GM19372 (cell line): Measurements from ENCODE around the gene PIGM.
A peak's percentile ranks its signal among the peaks of the same experiment; 100 is the strongest.
"Not testable (repeated sequence)": the region's sequence is repeated elsewhere in the genome, so short reads cannot be mapped to it uniquely, and the experiment has no call there.

Experiments used
- ATAC-seq: cut with Tn5 transposase; IDR thresholded peaks from one replicate; pipeline ENCODE4 v1.9.1; 2021; ENCODE audit warnings: mild to moderate bottlenecking, low read depth, moderate library complexity; ENCODE audit not compliant: unreplicated experiment

PIGM gene

DNA sequence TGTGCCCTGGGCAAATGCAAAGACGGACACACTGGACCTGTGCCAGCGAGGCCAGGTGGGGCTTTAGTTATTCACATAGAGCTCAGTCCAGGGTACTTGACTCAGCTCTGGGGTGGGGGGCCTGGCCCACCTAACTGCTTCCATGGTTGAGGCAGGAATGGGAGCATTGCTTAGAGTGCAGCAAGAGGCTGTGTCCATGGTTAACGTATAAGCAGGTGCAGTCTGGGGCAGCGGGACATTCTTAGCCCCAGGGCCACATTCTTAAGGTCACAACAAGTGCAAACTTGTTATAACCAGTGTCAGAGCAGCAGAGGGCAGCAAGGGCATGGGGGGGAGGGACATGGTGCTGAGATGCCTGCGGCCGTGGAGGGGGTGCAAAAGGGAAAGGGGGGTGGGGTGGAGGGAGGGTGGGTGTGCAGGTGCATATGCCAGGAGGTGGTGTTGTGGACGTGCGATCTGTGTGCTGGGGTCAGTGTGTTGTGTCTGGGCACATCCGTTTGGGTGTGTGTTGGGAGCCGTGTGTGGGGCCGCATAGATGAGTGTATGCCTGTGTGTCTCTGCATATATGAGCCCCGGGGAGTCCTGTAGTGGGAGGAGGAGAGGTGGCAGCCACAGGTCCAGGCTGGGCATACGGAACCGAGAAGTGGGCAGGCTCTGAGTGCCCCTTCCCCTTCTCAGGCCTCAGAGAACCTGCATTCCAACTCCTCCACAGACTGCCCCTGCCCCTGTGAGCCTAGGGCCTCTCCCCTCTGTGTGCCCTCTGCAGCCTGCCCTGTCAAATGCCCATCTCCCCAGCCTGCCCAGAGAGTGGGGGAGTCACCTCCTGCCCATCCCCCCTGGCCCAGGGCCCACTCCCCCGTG, 29.8 kb upstream of the PIGM start:
- no peak for ATAC-seq

DNA sequence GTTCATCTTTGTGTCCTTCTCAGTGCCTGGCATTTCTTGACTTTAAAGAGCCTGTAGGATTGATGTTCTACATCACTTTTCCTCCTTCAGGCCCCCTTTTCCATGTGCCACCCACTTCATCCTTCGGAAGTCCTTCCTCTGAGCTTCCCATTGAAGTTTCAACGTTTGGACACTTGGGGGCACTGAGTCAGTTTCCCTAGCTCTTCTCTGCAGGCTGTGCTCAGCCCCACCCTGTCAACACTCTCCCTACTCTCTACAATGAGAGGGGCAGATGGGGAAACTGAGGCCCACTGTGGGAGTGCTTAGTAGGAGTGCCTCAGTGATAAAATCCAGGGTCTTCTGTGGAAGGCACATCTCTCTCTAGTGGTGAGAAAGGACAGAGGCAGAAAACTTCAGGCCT, 26.3 kb upstream of the PIGM start:
- ATAC-seq = no peak

DNA sequence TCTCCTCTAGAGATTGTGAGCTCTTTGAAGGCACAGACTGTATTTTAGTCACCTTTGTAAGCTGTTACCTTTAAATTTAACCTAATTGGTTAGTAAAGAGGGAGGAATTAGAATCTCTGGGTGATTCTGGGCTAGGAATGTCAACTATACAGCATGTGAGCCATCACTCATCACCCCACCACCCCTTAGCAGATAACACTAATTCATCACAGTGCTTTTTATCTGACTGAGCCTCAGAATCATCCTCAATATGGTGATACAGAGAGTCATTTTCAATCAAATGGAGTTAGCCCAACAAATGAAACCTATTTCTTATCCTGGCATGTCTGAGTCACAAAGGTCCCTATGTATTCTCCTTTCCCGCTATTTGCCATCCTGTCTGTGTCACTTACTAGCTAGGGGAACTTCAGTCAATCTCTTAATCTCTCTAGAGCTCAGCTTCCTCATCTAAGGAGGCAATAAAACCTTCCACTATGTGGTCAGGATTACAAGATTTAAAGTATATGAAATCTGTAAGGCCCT, 24.9 kb upstream of the PIGM start:
- ATAC-seq = no peak

DNA sequence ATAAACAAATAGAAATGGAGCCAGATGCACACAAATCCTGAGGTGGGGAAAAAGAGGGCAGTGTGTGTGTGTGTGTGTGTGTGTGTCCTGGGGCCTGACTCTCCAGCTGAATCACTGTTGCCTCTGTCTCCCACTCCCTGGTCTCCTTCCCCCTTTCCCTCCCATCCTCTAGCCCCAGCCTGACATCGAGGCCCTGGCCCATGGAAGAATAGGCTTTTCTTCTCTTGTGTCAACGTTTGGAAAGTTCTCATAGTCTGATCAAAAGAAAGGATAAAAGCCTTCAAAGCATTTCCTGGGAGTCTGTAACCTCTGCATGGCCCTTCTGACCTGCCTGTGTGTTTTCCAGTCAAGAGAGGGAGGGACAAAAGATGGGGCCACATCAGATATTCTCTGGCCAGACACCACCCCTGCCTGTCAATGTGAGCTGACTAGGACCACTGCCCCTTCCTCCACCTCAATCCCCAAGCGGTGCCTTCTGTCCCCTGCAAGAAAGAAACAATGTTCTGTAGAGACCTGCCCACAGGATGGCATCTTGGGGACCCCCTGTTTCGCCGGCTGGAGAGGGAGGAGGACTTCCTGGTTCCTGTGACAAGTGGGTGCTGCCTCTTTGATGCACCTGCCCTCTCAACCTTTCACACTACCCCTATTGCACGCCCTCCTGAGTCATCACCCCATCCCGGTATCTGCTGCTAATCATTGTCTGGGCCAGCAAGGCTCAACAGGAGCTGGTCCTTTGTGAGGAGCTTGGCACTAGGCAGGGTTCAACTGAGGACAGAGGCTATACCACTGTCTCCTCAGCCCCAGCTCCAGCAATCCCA, 22.0 kb upstream of the PIGM start:
- ATAC-seq = no peak

DNA sequence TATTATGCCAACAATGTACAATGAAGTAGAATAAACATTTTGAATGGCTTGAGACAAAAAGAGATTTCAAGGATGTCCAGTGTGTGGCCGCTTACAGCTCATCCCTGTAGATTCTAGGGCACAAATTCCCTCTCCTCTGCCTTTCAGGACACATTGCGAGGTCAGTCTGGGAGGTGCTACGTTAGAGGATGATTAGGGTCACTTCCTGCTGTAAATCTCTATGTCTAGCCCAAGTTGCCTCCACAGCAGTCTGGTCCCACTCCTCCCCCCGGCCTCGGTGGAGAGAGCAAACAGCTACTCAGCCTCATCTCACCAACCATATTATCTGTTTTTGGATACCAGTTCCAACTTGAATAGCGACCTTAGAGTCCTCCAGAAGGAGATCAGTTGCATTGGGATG, 21.1 kb upstream of the PIGM start:
- ATAC-seq = no peak

DNA sequence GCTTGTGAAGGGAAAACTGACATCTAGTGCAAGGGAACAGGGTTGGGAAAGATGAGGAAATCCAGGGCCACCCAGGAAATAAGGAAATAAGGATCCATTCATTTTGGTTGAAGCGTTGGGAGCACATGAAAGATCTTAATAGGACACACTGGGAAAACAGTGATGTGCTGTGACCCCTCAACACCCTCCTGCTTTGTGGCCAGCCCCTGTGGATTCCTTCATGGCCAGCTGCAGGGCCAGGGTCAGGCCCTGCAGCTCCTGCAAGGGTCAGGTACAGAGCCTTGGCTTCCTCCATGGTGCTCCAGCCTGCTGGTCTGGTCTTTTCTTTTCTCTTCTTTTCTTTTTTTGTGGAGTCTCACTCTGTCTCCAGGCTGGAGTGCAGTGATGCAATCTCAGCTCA, 18.8 kb upstream of the PIGM start:
- no peak for ATAC-seq

DNA sequence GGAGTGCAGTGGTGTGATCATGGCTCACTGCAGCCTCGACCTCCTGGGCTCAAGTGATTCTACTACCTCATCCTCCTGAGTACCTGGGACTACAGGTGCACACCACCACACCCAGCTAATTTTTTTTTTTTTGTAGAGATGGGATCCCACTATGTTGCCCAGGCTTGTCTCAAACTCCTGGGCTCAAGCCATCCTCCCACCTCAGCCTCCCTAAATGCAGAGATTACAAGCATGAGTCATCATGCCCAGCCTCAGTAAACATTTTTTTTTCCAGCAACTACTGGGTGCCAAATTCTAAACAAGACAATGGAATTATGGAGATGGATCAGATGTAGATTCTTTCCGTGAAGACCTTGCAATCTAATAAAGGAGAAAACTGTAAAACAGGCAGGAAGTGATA, 18.4 kb upstream of the PIGM start:
- not testable (repeated sequence) for ATAC-seq

DNA sequence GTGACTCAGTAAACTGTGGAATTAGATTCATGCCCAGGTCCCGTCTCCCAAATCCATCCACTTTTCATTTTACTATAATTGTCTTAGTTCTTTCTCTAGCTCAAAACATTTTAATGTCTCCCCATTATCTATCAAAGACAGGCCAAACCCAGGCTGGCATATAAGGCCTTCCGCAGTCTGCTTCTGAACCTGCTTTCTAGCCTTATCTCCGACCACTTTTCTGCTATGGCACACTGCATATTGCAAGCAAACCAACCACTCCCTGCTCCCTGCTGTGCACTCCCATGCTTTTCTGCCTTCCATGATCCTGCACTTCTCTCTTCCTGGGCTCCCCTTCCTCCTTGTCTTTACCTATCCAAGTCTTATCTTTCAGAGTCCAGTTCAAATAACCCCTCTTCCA, 17.3 kb upstream of the PIGM start:
- no peak for ATAC-seq

DNA sequence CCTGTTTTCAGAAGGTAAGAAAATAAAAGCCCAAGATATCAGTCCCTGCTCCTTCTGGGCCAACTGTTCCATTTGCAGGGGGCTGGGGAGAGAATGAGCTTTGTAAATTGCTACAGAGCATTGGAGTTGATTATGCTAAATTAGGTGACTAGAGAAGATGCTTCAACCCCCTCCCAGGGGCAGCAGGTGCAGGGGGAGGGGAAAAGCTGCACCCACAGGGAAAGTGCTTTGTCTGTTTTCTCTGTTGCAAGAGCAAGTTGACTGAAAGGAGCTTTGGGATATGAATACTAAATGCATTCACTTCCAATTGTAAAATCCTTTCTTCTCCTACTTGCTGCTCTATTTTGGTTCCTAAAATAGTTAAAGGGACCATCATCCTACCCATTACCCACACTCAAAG, 16.5 kb upstream of the PIGM start:
- ATAC-seq = no peak

DNA sequence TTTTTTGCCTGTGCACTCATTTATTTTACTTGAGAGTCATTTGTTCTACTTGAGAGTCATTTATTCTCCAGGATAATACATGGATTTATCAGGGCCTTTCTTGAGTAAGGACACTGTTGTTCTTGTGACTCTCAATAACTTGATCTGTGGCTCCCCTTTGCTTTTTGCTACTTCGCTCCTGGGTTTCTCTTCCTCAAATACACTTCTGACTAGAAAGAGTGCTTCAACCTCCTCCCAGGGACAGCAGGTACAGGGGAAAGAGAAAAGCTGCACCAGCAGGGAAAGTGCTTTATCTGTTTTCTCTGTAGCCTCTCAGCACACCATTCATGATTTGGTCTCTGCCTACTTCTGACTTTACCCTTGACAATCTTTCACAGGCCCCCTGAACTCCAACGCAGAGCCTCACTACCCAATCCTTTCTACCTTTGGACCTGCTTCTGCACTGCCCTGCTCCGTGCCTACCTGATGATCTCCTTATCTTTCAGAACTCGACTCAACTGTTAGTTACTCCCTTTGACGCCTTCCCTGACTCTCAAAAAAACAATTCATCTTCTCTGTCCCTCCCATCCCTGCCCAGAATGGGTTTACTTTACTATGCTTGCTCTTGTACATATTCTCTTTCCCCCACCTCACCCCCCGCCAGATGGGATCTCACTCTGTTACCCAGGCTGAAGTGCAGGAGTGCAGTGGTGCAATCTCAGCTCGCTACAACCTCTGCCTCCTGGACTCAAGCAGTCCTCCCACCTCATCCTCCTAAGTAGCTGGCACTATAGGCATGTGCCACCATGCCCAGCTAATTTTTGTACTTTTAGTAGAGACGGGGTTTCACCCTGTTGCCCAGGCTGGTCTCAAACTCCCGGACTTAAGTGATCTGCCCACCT, 15.6 kb upstream of the PIGM start:
- peak; percentile 41 for ATAC-seq

DNA sequence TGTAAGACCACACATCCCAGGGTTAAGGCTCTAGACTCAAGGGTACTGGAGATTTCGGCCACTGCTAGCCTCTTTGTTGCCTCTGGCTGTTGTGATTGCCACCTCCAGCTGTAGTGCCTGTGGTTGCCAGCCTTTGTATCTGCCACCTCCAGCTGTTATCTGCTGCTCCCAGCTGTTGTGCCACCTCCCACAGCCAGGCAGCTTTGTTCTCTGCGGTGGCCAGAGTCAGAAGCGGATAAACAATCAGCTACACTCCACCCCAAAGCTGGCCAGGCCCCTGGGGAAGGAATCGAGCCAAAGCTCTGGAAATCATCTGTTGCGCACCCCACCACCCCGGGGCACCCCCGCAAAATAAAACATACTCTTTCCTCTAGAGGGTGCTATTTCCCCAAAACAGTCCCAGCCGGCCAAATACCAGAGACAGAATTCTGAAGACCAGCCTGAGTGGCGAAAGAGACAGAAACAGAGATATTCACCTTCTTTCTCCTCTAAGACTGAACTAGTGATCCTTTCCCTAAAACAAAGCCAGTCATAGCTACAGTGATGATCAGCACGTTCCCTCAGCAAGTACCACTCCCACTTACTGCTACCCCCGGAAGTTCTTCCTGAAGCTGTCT, 14.8 kb upstream of the PIGM start:
- ATAC-seq = peak; percentile 77

DNA sequence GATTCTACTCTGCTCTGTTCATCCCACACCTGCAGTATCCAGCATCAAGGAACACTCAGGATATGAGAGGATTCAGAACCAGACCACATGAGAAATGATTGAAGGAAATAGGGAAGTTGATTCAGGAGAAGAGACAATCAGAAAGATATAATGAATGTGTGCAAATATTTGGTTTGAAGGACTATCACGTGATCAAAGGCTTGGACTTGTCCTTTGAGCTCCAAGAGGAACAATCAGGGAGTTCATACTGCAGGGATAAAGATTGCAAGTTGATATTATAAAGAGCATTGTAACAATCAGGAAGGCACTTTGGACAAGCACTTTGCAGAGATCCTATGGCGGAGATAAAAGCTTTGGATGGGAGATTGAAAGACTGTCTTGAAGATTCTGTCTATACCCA, 13.9 kb upstream of the PIGM start:
- ATAC-seq = no peak

DNA sequence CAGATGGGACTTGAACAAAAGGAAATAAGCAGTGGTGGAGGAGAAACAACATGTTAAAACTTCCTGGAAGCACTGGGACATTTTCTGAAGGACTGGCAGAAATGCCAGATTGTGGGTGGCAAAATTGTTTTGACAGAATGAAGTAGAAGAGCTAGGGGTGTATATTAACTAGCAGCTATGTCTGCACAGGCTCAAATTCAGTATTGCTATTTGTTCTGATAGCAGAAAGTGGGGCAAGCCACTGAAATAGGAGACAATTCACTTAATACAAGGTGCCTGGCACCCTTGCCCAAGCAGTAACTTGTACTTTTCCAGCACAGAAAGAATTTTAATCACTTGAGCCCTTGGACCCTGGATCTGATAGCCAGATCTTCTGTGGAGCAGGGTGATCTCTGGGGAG, 11.8 kb upstream of the PIGM start:
- ATAC-seq = no peak

DNA sequence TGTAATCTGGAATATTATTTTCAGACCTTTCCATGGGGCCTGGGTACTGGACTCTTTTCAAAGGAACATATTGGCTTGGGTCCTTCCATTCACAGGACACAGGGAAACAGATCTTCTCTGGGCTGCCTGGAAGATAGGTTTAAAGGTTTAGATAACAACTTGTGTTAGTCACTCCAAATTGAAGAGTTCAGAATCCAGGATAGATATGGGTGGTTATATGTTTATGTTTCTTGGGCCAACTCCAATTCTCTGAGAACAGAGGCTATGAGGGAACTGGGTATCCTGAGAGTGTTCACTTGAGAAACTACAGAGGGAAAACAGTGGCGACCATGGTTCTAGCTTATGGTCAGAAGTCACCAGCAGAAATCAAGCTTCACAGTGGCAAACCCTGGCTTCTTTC, 8.7 kb upstream of the PIGM start:
- ATAC-seq = no peak

DNA sequence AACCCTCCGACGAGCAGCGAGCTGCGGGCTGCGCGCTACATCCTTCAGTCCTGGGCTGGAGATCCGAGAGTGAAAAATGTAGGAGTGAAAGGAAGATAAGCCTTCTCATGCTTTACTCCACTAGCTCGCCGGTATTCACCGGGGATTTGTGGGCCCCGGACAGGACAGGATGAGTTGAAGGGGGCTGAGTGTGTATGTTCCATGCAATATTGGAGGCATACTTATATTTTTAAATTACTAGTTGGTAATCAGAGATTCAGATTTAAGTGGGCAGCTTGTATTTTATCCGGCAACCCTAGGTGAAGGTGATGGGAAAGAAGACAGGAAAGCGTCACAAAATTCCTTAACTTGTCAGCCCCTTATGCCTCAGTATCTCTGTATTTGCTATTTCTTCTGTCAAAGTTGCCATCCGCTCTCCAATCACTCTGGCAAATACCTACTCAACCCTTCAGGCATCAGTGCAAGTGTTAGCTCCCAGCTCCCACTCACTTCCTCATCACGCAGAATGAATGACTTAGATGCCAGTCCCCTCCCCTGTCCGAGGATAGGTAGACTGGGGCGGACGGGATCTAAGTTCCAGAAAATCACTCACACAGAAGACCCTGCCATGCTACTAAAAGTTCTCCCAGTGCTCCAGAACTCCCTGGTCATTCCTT, 503 bp upstream of the PIGM start:
- ATAC-seq = no peak

DNA sequence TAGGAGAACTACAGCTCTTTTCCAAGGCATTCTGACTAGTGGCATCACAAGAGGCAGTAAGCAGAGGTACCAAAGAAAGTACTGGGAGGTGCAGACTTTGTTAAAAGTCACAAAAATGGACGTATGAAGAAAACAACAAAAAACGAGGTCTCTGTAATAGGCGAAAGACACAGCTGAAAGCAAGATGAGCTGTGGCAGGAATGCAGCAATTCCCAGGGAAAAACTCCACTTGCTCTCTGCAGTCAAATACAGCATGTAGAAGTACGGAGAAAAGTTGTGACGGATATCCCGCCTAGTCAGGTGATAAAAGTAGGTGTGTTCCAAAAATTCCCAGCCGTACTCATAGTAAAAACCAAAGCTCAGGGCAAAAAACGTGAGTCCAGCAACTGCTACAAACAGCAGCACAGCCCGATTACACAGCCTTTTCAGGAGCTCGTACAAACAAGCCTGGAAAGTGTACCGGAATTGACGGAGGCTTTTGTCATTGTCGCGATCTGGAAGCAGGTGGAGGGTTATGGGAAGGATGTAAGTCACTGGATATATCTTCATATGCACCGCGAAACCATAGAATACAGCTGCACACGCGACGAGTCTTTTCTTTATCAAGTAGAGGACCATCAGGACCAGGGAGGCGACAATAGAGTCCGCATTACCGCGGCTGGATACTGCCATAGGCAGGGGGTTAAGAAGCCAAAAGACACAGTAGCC, 979 bp downstream of the PIGM start:
- peak; percentile 13 for ATAC-seq

DNA sequence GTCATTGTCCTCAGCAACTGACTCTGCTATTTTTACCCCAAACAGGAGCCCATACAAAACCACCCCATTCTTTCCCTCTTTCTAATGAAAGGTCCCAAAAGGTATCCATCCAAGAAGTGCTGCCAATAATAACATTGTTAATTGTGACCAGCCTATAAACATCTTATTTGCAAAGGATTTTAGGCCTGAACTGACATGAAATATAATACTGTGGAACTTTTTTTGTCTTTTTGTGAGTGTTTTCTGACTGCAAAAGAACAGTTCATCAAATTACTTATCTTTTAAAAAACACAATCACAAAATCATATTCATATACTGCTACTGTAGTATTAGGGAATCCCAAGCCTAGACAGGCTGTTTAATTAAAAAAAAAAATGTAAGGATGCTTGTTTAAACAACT, 3.4 kb downstream of the PIGM start:
- ATAC-seq = no peak

DNA sequence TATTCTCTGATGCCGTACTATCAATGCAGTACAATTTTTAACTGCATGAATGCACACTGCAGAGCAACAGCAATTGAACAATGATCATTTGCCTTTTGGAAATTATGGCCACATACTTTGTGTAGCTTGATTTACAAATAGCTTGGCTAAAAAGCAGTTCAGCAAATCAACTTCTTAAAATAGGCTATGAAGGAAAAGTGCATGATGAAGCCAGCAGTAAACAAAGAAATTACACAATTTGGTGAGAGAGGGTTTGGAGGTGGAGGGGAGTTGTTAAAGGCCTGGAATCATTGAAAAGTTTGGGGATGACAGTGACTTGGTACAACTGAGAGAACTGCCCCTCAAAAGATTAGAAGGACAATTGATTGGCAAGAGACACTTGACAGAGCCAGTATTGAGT, 6.5 kb downstream of the PIGM start:
- ATAC-seq = no peak
